OCI-LY1 (cell line): ENCODE measurements around the gene CD300A.

Experiments used
- CTCF ChIP-seq: fragments of 200-600 bp; sonication (generic), shearing (Covaris generic); IDR thresholded peaks from 2 replicates; pipeline ENCODE4 v1.5.1; 2017; ENCODE audit warnings: mild to moderate bottlenecking, antibody characterized with exemption, low read length, moderate library complexity, mixed read lengths
- EZH2 ChIP-seq: fragments of 200-600 bp; sonication (generic), shearing (Covaris generic); IDR thresholded peaks from 2 replicates; pipeline ENCODE4 v1.8.0; 2017; ENCODE audit warnings: borderline replicate concordance, mixed run types, mild to moderate bottlenecking, antibody characterized with exemption, low read length, moderate library complexity, mixed read lengths

- TF ChIP-seq CTCF (no peak), EZH2 (no peak)
Measured at GRCh38 chr17:74477411-74477810, 11.0 kb downstream of the CD300A start.
